A549 (cell line): ENCODE data around the gene RIMOC1. TPM values are rescaled to one million over a fixed set of nuclear protein-coding genes. Genes with fewer than 3 reads are reported as not detected.

Experiments used
- ATAC-seq, 2 experiments: fragments of 200-7000 bp in 1 of 2; fragments of >200 bp in 1 of 2; cut with Nextera tagmentation in 1 of 2; cut with Tn5 transposase in 1 of 2; 3 replicates each; pipeline versions ENCODE4 v1.8.0 to v1.9.1; 2018 to 2020; ENCODE audit warnings: mild to moderate bottlenecking in 1 of 2, moderate library complexity in 1 of 2
- CTCF ChIA-PET: fragments of 300-600 bp; sonication (Branson Sonifier 250); formaldehyde crosslinking; extraction: SDS; loops from one replicate; lab custom pipeline; 2021; ENCODE audit warnings: antibody characterized with exemption, inconsistent platforms; lab: Yijun Ruan, JAX
- POLR2A ChIA-PET: fragments of 350-600 bp; formaldehyde crosslinking; extraction: SDS; loops from one replicate; lab custom pipeline; 2021; ENCODE audit warnings: antibody characterized with exemption, inconsistent platforms; lab: Yijun Ruan, JAX
- DNase-seq, 2 experiments: peaks; one replicate each; pipeline versions ENCODE4 v3.0.0 to v3.0.0-alpha.2; 2011 to 2016; ENCODE audit warnings: low read depth in 1 of 2, low spot score in 1 of 2
- FAIRE-seq: peaks from 2 replicates; lab custom pipeline; 2011; peaks lifted over from hg19 to GRCh38; lab: Jason Lieb, UNC
- H3K27ac ChIP-seq, 2 experiments: fragments of >200 bp; sonication (Bioruptor Twin); formaldehyde crosslinking; 3 replicates each; pipeline ENCODE4 v1.5.1; 2016 to 2017
- H3K4me1 ChIP-seq: fragments of >200 bp; sonication (Bioruptor Twin); formaldehyde crosslinking; 3 replicates; pipeline ENCODE4 v1.6.1; 2016
- H3K4me2 ChIP-seq: fragments of >200 bp; sonication (Bioruptor Twin); formaldehyde crosslinking; 3 replicates; pipeline ENCODE4 v1.6.1; 2016
- H3K4me3 ChIP-seq: fragments of >200 bp; sonication (Bioruptor Twin); formaldehyde crosslinking; 3 replicates; pipeline ENCODE4 v1.5.1; 2016
- H3K9me3 ChIP-seq: fragments of >200 bp; sonication (Bioruptor Twin); formaldehyde crosslinking; 3 replicates; pipeline ENCODE4 v1.6.1; 2016
- BHLHE40 ChIP-seq: IDR thresholded peaks from 2 replicates; pipeline ENCODE4 v1.6.1; 2012; ENCODE audit warnings: low read depth, low read length, inconsistent platforms
- CBX2 ChIP-seq: fragments of 200-600 bp; sonication (generic); IDR thresholded peaks from 2 replicates; pipeline ENCODE4 v1.6.1; 2016; ENCODE audit warnings: low read depth, mild to moderate bottlenecking, borderline replicate concordance
- CBX8 ChIP-seq: fragments of 200-600 bp; sonication (generic); IDR thresholded peaks from 2 replicates; pipeline ENCODE4 v1.6.1; 2016
- CEBPB ChIP-seq, 2 experiments: fragments of >200 bp in 1 of 2; sonication (Bioruptor Twin) in 1 of 2; formaldehyde crosslinking in 1 of 2; IDR thresholded peaks; 2 replicates each; pipeline ENCODE4 v1.6.1; 2012 to 2016
- CHD2 ChIP-seq: fragments of 150-350 bp; IDR thresholded peaks from 2 replicates; pipeline ENCODE4 v1.6.1; 2014; ENCODE audit warnings: low read length; ENCODE audit not compliant: partially characterized antibody
- EHMT2 ChIP-seq: fragments of 200-600 bp; sonication (generic); IDR thresholded peaks from 2 replicates; pipeline ENCODE4 v1.6.1; 2016; ENCODE audit warnings: antibody characterized with exemption, low read depth, mild to moderate bottlenecking, moderate library complexity
- EP300 ChIP-seq, 2 experiments: fragments of >200 bp; sonication (Bioruptor Twin); formaldehyde crosslinking; IDR thresholded peaks; 2 replicates in 1 of 2; 3 replicates in 1 of 2; pipeline ENCODE4 v1.6.1; 2016 to 2017
- ESRRA ChIP-seq: fragments of 150-350 bp; IDR thresholded peaks from 2 replicates; pipeline ENCODE4 v1.6.1; 2014; ENCODE audit warnings: mild to moderate bottlenecking, low read length, borderline replicate concordance
- FOSB ChIP-seq: fragments of 250-450 bp; sonication (Bioruptor Pico); IDR thresholded peaks from 2 replicates; pipeline ENCODE4 v1.5.0; 2020; ENCODE audit warnings: mild to moderate bottlenecking, moderate library complexity
- HDAC2 ChIP-seq: fragments of 200-600 bp; sonication (generic); IDR thresholded peaks from 2 replicates; pipeline ENCODE4 v1.6.1; 2016
- HOXB13 ChIP-seq: fragments of 250-450 bp; sonication (Bioruptor Pico); IDR thresholded peaks from 2 replicates; pipeline ENCODE4 v1.5.0; 2020; ENCODE audit warnings: low read depth, mild to moderate bottlenecking, moderate library complexity
- MAFK ChIP-seq: fragments of 450-650 bp; IDR thresholded peaks from 2 replicates; pipeline ENCODE4 v1.6.1; 2014; ENCODE audit not compliant: partially characterized antibody
- MYC ChIP-seq: IDR thresholded peaks from 2 replicates; pipeline ENCODE4 v1.6.1; 2012; ENCODE audit warnings: mild to moderate bottlenecking, inconsistent platforms, low read length, improper control_type of control experiment, borderline replicate concordance
- NPAS2 ChIP-seq: fragments of 250-450 bp; sonication (Bioruptor Pico); IDR thresholded peaks from 2 replicates; pipeline ENCODE4 v1.8.0; 2022; ENCODE audit warnings: mild to moderate bottlenecking, moderate library complexity, borderline replicate concordance
- NR3C1 ChIP-seq: fragments of >200 bp; sonication (Bioruptor Twin); formaldehyde crosslinking; IDR thresholded peaks from 3 replicates; pipeline ENCODE4 v1.6.1; 2017
- POLR2A ChIP-seq: IDR thresholded peaks from 2 replicates; pipeline ENCODE4 v1.6.1; 2012; ENCODE audit warnings: mild to moderate bottlenecking, low read length
- RFX5 ChIP-seq: fragments of 450-650 bp; IDR thresholded peaks from 2 replicates; pipeline ENCODE4 v1.7.1; 2014; ENCODE audit warnings: antibody characterized with exemption, mild to moderate bottlenecking, moderate library complexity
- RNF2 ChIP-seq: fragments of 200-600 bp; sonication (generic); IDR thresholded peaks from 2 replicates; pipeline ENCODE4 v1.6.1; 2016; ENCODE audit warnings: low read depth, mild to moderate bottlenecking, antibody characterized with exemption, moderate library complexity, borderline replicate concordance
- ZFP36 ChIP-seq: fragments of 450-650 bp; IDR thresholded peaks from 2 replicates; pipeline ENCODE4 v1.6.1; 2014; ENCODE audit warnings: borderline replicate concordance; ENCODE audit not compliant: partially characterized antibody
- WGBS: methylation state at CpG from one replicate; pipeline ENCODE4 v1.1.6; 2017; ENCODE audit errors: missing lambda C conversion rate; 5-methylcytosine and 5-hydroxymethylcytosine counted together
- polyA plus RNA-seq, 4 experiments: library from polyadenylated mRNA; depleted of rRNA in 3 of 4; stranded (reverse); fragments of >200 nt; fragmentation: RNase III in 1 of 4; extraction: RNeasy Plus Mini Kit Qiagen cat#74134 plus additional on column Dnase treatment in 1 of 4; gene quantifications; 2 replicates in 3 of 4; 3 replicates in 1 of 4; pipeline ENCODE4 v1.2.3, GENCODE V29; 2011 to 2017
- TF ChIP-seq, protein P1 (sequence below): fragments of 450-650 bp; IDR thresholded peaks from 2 replicates; pipeline ENCODE4 v1.6.1; 2014; ENCODE audit warnings: antibody characterized with exemption
- TF ChIP-seq, protein P2 (sequence below): fragments of >200 bp; sonication (Bioruptor Twin); formaldehyde crosslinking; IDR thresholded peaks from 2 replicates; pipeline ENCODE4 v1.6.1; 2016
- TF ChIP-seq, protein P3 (sequence below): fragments of >200 bp; sonication (Bioruptor Twin); formaldehyde crosslinking; IDR thresholded peaks from 3 replicates; pipeline ENCODE4 v1.6.1; 2016
- TF ChIP-seq, protein P4 (sequence below): IDR thresholded peaks from 2 replicates; pipeline ENCODE4 v1.6.1; 2012
- TF ChIP-seq, protein P5 (sequence below): fragments of 250-450 bp; sonication (Bioruptor Pico); IDR thresholded peaks from 2 replicates; pipeline ENCODE4 v1.5.0; 2021; ENCODE audit warnings: mild to moderate bottlenecking, moderate library complexity, borderline replicate concordance
- TF ChIP-seq, protein P6 (sequence below): IDR thresholded peaks from 2 replicates; pipeline ENCODE4 v1.6.1; 2012; ENCODE audit warnings: low read depth, borderline replicate concordance

The RIMOC1 gene
- polyA plus RNA-seq, 2 of the 4 experiments (the other 2 are of a cell fraction) = 14.5 to 38.4 TPM

DNA sequence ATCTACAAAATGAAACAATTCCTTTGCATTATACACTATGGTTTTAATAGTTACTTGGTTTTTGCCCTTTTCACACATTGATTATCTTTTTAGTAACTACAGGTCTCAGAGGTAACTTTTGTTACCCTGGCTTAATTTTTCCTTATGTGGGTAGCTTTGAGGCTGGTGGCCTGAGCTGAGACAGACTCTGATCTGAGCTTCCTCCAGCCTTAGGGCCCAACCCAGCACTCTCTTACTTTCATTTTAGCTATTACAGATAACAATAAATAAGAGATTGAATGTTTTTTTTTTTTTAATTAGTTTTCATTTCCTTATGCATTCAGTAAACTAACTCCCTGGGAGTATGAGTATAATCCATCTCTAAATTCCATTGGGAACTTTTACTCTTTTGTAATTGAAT, 18.9 kb upstream of the RIMOC1 start:
- no peak overlapping the region for H3K4me3 ChIP-seq
- no peak for DNase-seq
- 0 out of 3 replicates have a peak, but pooled peaks cover 4% of the 10 kb centered on the region for H3K4me1 ChIP-seq
- TF ChIP-seq EHMT2 (no peak), RFX5 (no peak), ESRRA (no peak), ZFP36 (no peak), NR3C1 (no peak), BHLHE40 (no peak), RNF2 (no peak), MAFK (no peak), CBX8 (no peak)
- TF ChIP-seq, protein P1, sequence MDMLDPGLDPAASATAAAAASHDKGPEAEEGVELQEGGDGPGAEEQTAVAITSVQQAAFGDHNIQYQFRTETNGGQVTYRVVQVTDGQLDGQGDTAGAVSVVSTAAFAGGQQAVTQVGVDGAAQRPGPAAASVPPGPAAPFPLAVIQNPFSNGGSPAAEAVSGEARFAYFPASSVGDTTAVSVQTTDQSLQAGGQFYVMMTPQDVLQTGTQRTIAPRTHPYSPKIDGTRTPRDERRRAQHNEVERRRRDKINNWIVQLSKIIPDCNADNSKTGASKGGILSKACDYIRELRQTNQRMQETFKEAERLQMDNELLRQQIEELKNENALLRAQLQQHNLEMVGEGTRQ = no peak
- TF ChIP-seq, protein P2, sequence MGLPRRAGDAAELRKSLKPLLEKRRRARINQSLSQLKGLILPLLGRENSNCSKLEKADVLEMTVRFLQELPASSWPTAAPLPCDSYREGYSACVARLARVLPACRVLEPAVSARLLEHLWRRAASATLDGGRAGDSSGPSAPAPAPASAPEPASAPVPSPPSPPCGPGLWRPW = no peak
- TF ChIP-seq, protein P3, sequence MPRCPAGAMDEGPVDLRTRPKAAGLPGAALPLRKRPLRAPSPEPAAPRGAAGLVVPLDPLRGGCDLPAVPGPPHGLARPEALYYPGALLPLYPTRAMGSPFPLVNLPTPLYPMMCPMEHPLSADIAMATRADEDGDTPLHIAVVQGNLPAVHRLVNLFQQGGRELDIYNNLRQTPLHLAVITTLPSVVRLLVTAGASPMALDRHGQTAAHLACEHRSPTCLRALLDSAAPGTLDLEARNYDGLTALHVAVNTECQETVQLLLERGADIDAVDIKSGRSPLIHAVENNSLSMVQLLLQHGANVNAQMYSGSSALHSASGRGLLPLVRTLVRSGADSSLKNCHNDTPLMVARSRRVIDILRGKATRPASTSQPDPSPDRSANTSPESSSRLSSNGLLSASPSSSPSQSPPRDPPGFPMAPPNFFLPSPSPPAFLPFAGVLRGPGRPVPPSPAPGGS = no peak
- TF ChIP-seq, all 56 proteins: peak for 0
- Histone ChIP-seq H3K27ac (no peak overlapping the region), H3K9me3 (no peaks in the 10 kb centered on the region), H3K4me2 (no peak overlapping the region)
- POLR2A ChIA-PET = no interaction called here
- FAIRE-seq = no peak
- ATAC-seq = no peak
- CTCF ChIA-PET = interaction anchor here (0.5 kb wide), 1 partner anchor 120 kb away, joined by 5 read pairs; no protein-coding TSS in a partner anchor

DNA sequence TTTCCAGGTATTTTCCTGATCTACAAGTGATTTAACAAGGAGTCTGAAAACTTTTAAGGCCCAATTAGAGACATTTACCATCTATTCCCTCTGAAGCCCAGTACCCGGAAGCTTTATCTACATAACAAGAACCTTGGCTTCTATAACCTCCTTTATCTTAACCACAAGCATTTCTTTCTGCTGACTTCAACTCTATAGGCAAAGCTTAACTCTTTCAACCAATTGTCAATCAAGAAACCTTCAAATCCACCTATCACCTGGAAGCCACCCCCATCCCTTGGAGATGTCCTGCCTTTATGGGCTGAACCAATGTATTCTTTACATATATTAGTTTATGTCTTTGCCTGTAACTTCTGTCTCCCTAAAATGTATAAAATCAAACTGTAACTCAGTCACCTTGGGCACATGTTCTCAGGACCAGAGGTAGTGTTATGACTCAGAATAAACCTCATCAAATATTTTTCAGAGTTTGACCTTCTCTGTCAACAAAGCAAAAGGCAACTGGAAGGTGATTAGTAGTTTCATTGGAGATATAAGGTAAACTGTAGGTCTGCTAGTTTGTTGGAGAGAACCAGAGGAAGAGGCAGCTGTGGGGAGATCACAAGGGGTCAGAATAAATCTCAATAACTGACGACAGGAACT, 13.0 kb upstream of the RIMOC1 start:
- Histone ChIP-seq H3K27ac (no peak overlapping the region), H3K4me1 (no peaks in the 10 kb centered on the region), H3K4me3 (no peak overlapping the region), H3K4me2 (no peak overlapping the region), H3K9me3 (no peaks in the 10 kb centered on the region)
- WGBS = 47% methylated on average over 2 of the region's 2 CpGs
- DNase-seq (no peak), ATAC-seq (no peak), FAIRE-seq (no peak)
- CTCF ChIA-PET = no interaction called here
- POLR2A ChIA-PET = no interaction called here
- TF ChIP-seq NPAS2 (CRISPR knock-in tag) (no peak), CHD2 (no peak), POLR2A (no peak), CBX2 (no peak), FOSB (CRISPR knock-in tag) (no peak), HDAC2 (no peak), MYC (no peak), HOXB13 (no peak), CEBPB (IDR thresholded peaks at IDR 0.05) (no peak), EP300 (IDR thresholded peaks at IDR 0.05) (no peak)
- TF ChIP-seq, protein P4, sequence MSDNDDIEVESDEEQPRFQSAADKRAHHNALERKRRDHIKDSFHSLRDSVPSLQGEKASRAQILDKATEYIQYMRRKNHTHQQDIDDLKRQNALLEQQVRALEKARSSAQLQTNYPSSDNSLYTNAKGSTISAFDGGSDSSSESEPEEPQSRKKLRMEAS = no peak
- TF ChIP-seq, protein P5, sequence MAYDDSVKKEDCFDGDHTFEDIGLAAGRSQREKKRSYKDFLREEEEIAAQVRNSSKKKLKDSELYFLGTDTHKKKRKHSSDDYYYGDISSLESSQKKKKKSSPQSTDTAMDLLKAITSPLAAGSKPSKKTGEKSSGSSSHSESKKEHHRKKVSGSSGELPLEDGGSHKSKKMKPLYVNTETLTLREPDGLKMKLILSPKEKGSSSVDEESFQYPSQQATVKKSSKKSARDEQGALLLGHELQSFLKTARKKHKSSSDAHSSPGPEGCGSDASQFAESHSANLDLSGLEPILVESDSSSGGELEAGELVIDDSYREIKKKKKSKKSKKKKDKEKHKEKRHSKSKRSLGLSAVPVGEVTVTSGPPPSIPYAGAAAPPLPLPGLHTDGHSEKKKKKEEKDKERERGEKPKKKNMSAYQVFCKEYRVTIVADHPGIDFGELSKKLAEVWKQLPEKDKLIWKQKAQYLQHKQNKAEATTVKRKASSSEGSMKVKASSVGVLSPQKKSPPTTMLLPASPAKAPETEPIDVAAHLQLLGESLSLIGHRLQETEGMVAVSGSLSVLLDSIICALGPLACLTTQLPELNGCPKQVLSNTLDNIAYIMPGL (CRISPR knock-in tag) = no peak
- TF ChIP-seq, protein P6, sequence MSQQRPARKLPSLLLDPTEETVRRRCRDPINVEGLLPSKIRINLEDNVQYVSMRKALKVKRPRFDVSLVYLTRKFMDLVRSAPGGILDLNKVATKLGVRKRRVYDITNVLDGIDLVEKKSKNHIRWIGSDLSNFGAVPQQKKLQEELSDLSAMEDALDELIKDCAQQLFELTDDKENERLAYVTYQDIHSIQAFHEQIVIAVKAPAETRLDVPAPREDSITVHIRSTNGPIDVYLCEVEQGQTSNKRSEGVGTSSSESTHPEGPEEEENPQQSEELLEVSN = no peak
